ENCODE results near the gene KDM4C.
A peak's percentile ranks its signal among the peaks of the same experiment; 100 is the strongest.

GRCh38 chr9:6827439-6828145, 69.8 kb downstream of the KDM4C start:
- TF ChIP-seq POLR2A (IDR thresholded peaks at IDR 0.05) = no peak
- TF ChIP-seq CTCF (IDR thresholded peaks at IDR 0.05) = peak in 5 of 6 experiments; percentile 11 to 46 (median 43)

Data from thyroid gland (tissue), 4 donors.